Spleen (tissue), 11 donors: ENCODE results near the gene DLGAP3. TPM values are rescaled to one million over a fixed set of nuclear protein-coding genes. Genes with fewer than 3 reads are reported as not detected.

Experiments used
- DNase-seq: peaks from one replicate; pipeline ENCODE4 v3.0.0-alpha.2; 2020
- H3K27ac ChIP-seq, 8 donors: fragments of 200-600 bp; sonication (generic) in 7 of 8; 1 replicate in 4 of 8; 2 replicates in 4 of 8; pipeline versions ENCODE4 v1.5.0 to v1.8.0; 2016 to 2021; ENCODE audit warnings: inconsistent platforms in 4 of 8, mild to moderate bottlenecking in 4 of 8, moderate library complexity in 1 of 8
- H3K27me3 ChIP-seq, 7 donors: fragments of 200-600 bp; sonication (generic) in 6 of 7; replicated peaks in 1 of 7; 1 replicate in 4 of 7; 2 replicates in 3 of 7; pipeline versions ENCODE4 v1.5.0 to v1.8.0; 2016 to 2021; ENCODE audit warnings: inconsistent platforms in 3 of 7, mild to moderate bottlenecking in 1 of 7
- H3K36me3 ChIP-seq, 6 donors: fragments of 200-600 bp; sonication (generic) in 5 of 6; 1 replicate in 4 of 6; 2 replicates in 2 of 6; pipeline versions ENCODE4 v1.5.0 to v1.8.0; 2016 to 2021; ENCODE audit warnings: inconsistent platforms in 2 of 6
- H3K4me1 ChIP-seq, 6 donors: fragments of 200-600 bp; sonication (generic) in 5 of 6; 1 replicate in 3 of 6; 2 replicates in 3 of 6; pipeline versions ENCODE4 v1.5.0 to v1.8.0; 2016 to 2021; ENCODE audit warnings: inconsistent platforms in 3 of 6
- H3K4me3 ChIP-seq, 8 donors: fragments of 200-600 bp; sonication (generic) in 7 of 8; 1 replicate in 4 of 8; 2 replicates in 4 of 8; pipeline versions ENCODE4 v1.5.0 to v1.8.0; 2016 to 2021; ENCODE audit warnings: inconsistent platforms in 4 of 8, mild to moderate bottlenecking in 4 of 8, moderate library complexity in 2 of 8
- H3K9me3 ChIP-seq, 8 donors: fragments of 200-600 bp; sonication (generic) in 7 of 8; 1 replicate in 4 of 8; 2 replicates in 4 of 8; pipeline versions ENCODE4 v1.5.0 to v1.8.0; 2016 to 2021; ENCODE audit warnings: inconsistent platforms in 4 of 8
- CTCF ChIP-seq, 11 experiments: fragments of 200-600 bp in 7 of 11; fragments of 450-650 bp in 4 of 11; sonication (generic) in 4 of 11; IDR thresholded peaks in 8 of 11; conservative IDR thresholded peaks in 3 of 11; 1 replicate in 7 of 11; 2 replicates in 4 of 11; pipeline versions ENCODE4 v1.4.0 to v1.8.0; 2016 to 2021; ENCODE audit warnings: antibody characterized with exemption in 11 of 11, inconsistent platforms in 4 of 11, mild to moderate bottlenecking in 1 of 11
- POLR2A ChIP-seq, 3 donors: fragments of 450-650 bp; IDR thresholded peaks; one replicate each; pipeline ENCODE4 v1.5.1; 2017; ENCODE audit warnings: antibody characterized with exemption in 3 of 3, mild to moderate bottlenecking in 1 of 3
- POLR2AphosphoS5 ChIP-seq, 3 donors: sonication (generic); formaldehyde crosslinking; IDR thresholded peaks; one replicate each; pipeline ENCODE4 v1.5.1; 2017; ENCODE audit warnings: antibody characterized with exemption in 3 of 3
- WGBS, 5 donors: extraction: QIAGEN DNeasy Blood & Tissue Kit in 3 of 5; methylation state at CpG; one replicate each; pipeline versions ENCODE4 v1.1.5 to v1.1.7; 2013 to 2018; 5-methylcytosine and 5-hydroxymethylcytosine counted together
- intact Hi-C: fragments of 100-400 bp; cut with DNase I; formaldehyde crosslinking; loops from one replicate; pipeline ENCODE4 v1.15.0; 2023; ENCODE audit warnings: low total_unique reads
- polyA plus RNA-seq, 3 donors: library from polyadenylated mRNA; stranded (reverse); fragments of 200-250 nt; gene quantifications; one replicate each; pipeline ENCODE4 v1.2.1, GENCODE V29; 2013
- total RNA-seq, 7 donors: library from RNA; depleted of rRNA in 3 of 7; stranded (reverse); fragments of >200 nt in 3 of 7; fragmentation: NEBNext Ultra II Directional in 4 of 7; extraction: Animal tissue kit (Norgen Biotek cat#: 25700) in 4 of 7; gene quantifications; one replicate each; pipeline versions ENCODE4 v1.1.0 to v1.2.1, GENCODE V29; 2016 to 2021
- donor health status: healthy with polysubstance abuse.
- donor health status: DM: no; HTN: no; CAD: no; lungs with moderate emphysema.
- donor health status: DM: no; HTN: no; CAD: no.
- donor health status: Bipolar disorder and iron deficiency.
- donor health status: healthy.
- donor health status: DM: no; HTN: no; CAD: no.
- donor health status: DM: yes; HTN: yes; CAD: no.

DLGAP3 gene
- total and polyA plus RNA-seq, 10 donors: 0.54 to 4.3 (median 1.9) TPM

GRCh38 chr1:34816778-34817177 lies 112.7 kb downstream of the DLGAP3 start:
- H3K4me3 ChIP-seq: no peak overlapping the region
- H3K27me3 ChIP-seq: no peaks in the 10 kb centered on the region
- no peak for TF ChIP-seq CTCF (IDR thresholded peaks at IDR 0.05 in 8 of 11, conservative IDR thresholded peaks at IDR 0.05 in 3 of 11)
- TF ChIP-seq POLR2A (IDR thresholded peaks at IDR 0.05): no peak
- no peak for TF ChIP-seq POLR2AphosphoS5 (IDR thresholded peaks at IDR 0.05)
- H3K4me1 ChIP-seq: no peaks in the 10 kb centered on the region
- intact Hi-C loops: no loop called here
- peaks cover 0 to 8% (median 0%) of the 10 kb centered on the region in 8 donors for H3K9me3 ChIP-seq
- no peak for DNase-seq
- no peak overlapping the region for H3K27ac ChIP-seq
- WGBS, 5 donors: 73 to 87% (median 81%) methylated on average over 3 of the region's 3 CpGs
- no peaks in the 10 kb centered on the region for H3K36me3 ChIP-seq

- no peak for DNase-seq
- intact Hi-C loops: no loop called here
- peaks cover 0 to 8% (median 0%) of the 10 kb centered on the region in 8 donors for H3K9me3 ChIP-seq
- no peaks in the 10 kb centered on the region for H3K27me3 ChIP-seq
- no peaks in the 10 kb centered on the region for H3K4me1 ChIP-seq
- no peaks in the 10 kb centered on the region for H3K36me3 ChIP-seq
- TF ChIP-seq POLR2AphosphoS5 (IDR thresholded peaks at IDR 0.05): no peak
- TF ChIP-seq CTCF (IDR thresholded peaks at IDR 0.05 in 8 of 11, conservative IDR thresholded peaks at IDR 0.05 in 3 of 11): no peak
- TF ChIP-seq POLR2A (IDR thresholded peaks at IDR 0.05): no peak
- H3K27ac ChIP-seq: no peak overlapping the region
- H3K4me3 ChIP-seq: no peak overlapping the region
Measured at GRCh38 chr1:34816332-34816731, 113.1 kb downstream of the DLGAP3 start.

Other genes with a start within 250 kb of the DLGAP3 start
- gene GJB5, start 174.6 kb downstream of the DLGAP3 start, total RNA-seq: not detected
- gene GJB5, start 174.6 kb downstream of the DLGAP3 start, polyA plus RNA-seq: under 1 TPM in 1 of 3 donors, not detected in 2; 0.06 TPM
- not detected for gene GJB4, start 169.9 kb downstream of the DLGAP3 start, total RNA-seq
- not detected for gene GJB4, start 169.9 kb downstream of the DLGAP3 start, polyA plus RNA-seq
- not detected for gene GJB3, start 148.4 kb downstream of the DLGAP3 start, total RNA-seq
- under 1 TPM; 0.11 to 0.23 (median 0.13) TPM for gene GJB3, start 148.4 kb downstream of the DLGAP3 start, polyA plus RNA-seq
- gene GJA4, start 136.7 kb downstream of the DLGAP3 start, total RNA-seq: 10 to 100 TPM in 3 of 7 donors, 1 to 10 TPM in 4; 7.6 to 20.6 (median 8.7) TPM
- 1 to 10 TPM; 1.3 to 7.3 (median 7.0) TPM for gene GJA4, start 136.7 kb downstream of the DLGAP3 start, polyA plus RNA-seq
- gene SMIM12, start 69.9 kb downstream of the DLGAP3 start, total RNA-seq: 10 to 100 TPM; 26.9 to 39.6 (median 35.6) TPM
- 10 to 100 TPM; 15.3 to 31.7 (median 28.1) TPM for gene SMIM12, start 69.9 kb downstream of the DLGAP3 start, polyA plus RNA-seq
- gene TMEM35B, start 55.7 kb upstream of the DLGAP3 start, total RNA-seq: 10 to 100 TPM; 24.8 to 50.9 (median 33.5) TPM
- 10 to 100 TPM; 28.8 to 47.4 (median 34.8) TPM for gene TMEM35B, start 55.7 kb upstream of the DLGAP3 start, polyA plus RNA-seq
- 10 to 100 TPM; 24.2 to 40.6 (median 33.1) TPM for gene ZMYM6, start 102.3 kb upstream of the DLGAP3 start, total RNA-seq
- gene ZMYM6, start 102.3 kb upstream of the DLGAP3 start, polyA plus RNA-seq: 10 to 100 TPM; 10.5 to 20.6 (median 14.1) TPM
- 10 to 100 TPM; 14.9 to 21.7 (median 18.9) TPM for gene ZMYM1, start 149.7 kb upstream of the DLGAP3 start, total RNA-seq
- 1 to 10 TPM; 3.0 to 6.0 (median 3.8) TPM for gene ZMYM1, start 149.7 kb upstream of the DLGAP3 start, polyA plus RNA-seq